ENCODE data around the gene FBXO42.

FBXO42 gene

GRCh38 chr1:16321176-16321867, 31.0 kb downstream of the FBXO42 start:
- FAIRE-seq, result no peak

- no peak for FAIRE-seq
These were observed 33.7 kb downstream of the FBXO42 start for GRCh38 chr1:16318555-16318954.

DNA sequence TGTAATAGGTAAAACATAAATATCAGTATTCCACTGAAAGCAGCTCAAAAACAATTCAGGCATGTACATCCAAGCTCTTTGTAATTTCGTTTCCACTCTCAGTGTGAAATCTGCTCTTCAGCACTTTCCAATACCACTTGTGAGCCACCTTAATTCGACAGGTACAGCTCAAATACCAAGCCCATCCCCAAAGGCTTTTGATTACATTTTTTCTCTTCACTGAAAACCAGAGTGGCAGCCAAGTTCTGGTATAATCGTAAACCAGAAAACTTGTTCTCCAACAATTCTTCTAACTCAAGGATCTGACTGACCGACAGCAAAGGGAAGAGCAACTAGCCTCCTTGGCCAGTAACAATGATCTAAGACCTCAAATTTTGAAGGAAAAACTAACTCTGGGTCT, 36.8 kb downstream of the FBXO42 start:
- FAIRE-seq, result no peak

GRCh38 chr1:16307222-16307621, 45.1 kb downstream of the FBXO42 start:
- no peak for FAIRE-seq

GRCh38 chr1:16302709-16303627, 49.3 kb downstream of the FBXO42 start:
- FAIRE-seq, result no peak

DNA sequence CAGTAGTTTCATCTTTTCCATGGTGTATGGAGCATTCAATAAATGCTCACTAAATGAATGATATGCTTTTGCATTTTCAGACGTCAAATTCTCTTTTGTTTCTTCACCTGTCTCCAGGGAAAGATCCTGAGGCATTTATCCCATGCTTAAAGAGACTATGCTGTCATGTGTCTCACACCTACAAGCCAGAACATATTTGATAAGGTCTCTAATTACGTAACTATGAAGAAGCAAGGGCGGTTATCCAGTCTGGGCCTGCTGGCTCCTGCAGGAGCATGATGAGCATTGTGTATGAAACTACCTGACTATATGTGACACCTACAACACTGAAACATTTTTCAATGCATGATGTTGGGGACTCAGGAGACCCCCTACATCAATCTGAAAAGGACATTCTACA, 51.8 kb downstream of the FBXO42 start:
- no peak for FAIRE-seq

DNA sequence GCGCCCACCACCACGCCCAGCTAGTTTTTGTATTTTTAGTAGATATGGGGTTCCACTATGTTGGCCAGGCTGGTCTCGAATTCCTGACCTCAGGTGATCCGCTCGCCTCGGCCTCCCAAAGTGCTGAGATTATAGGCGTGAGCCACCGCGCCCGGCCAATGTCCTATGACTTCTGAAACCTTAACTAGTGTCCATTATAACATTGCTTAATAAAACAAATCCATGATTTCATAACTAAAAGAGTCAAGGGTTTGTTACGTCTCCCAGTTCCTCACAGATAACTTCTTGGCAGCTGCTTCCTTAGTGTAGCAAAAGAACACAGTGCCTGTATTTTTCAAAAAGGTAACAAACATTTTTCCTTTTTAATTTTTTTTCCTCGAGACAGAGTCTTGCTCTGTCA, 53.6 kb downstream of the FBXO42 start:
- FAIRE-seq, result no peak

DNA sequence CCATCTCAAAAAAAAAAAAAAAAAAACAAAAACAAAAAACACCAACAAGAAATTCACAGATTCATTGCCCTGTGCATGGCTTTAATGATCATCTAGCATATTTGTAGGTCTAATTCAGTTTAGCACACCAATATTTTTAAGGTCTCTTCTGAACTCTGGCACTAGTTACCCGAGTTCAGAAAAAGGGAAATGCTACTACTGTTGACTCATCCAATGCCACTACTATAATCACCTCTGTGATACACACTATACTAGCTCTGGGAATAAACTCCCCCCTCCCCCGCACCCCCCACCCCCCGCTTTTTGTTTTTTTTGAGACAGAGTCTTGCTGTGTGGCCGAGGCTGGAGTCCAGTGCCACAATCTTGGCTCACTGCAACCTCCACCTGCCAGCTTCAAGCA, 55.6 kb downstream of the FBXO42 start:
- no peak for FAIRE-seq

GRCh38 chr1:16294219-16295212, 57.8 kb downstream of the FBXO42 start:
- FAIRE-seq, result no peak

GRCh38 chr1:16293538-16293937, 58.7 kb downstream of the FBXO42 start:
- no peak for FAIRE-seq

DNA sequence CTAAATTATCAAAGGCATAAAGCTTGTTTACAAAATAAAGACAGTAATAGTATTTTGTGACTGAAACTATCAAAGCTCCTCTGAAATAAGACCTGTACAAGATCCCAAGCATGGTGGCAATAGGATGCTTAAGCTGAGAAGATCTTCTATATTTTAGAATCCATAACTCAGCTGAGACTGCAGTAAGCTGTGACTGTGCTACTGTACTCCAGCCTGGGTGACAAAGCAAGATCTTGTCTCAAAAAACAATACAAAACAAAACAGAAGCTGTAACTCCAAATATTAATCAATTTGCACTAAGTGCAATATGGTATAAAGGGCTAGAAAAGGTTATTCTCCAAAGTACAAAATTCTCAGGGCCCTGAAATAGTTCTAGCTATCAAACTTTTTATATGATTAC, 59.5 kb downstream of the FBXO42 start:
- FAIRE-seq, result no peak

DNA sequence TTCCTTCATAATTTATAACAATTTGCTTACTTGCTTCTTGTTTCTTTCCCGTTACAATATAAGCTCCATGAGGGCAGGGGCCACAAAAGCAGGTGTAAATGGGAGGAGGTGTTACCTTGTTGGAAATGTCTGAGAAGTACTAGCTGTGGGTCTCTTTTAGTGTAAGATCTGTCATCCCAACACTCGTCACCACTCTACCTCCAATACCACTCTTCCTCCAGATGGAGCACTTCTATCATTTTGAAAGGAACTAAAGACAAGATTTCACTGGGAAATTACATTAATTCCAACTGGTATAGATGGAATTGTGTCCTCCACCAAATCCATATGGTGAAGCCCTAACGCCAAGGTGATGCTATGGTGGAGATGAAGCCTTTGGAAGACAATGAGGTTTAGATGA, 62.3 kb downstream of the FBXO42 start:
- no peak for FAIRE-seq

GRCh38 chr1:16286122-16286521, 66.2 kb downstream of the FBXO42 start:
- no peak for FAIRE-seq

DNA sequence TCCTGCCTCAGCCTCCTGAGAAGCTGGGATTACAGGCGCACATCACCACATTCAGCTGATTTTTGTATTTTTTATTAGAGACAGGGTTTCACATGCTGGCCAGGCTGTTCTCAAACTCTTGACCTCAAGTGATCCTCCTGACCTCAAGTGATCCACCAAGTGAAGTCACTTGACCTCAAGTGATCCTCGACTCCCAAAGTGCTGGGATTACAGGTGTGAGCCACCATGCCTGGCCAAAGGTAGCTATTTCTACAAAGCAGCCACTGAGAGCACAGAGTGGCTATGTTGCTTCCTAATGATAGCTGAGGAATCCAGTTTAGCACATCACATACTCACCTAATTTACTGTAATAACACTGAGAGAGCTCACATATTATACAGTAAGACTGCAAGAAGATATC, 70.5 kb downstream of the FBXO42 start:
- no peak for FAIRE-seq

- FAIRE-seq, result no peak
These were observed 73.1 kb downstream of the FBXO42 start for GRCh38 chr1:16279186-16279585.

DNA sequence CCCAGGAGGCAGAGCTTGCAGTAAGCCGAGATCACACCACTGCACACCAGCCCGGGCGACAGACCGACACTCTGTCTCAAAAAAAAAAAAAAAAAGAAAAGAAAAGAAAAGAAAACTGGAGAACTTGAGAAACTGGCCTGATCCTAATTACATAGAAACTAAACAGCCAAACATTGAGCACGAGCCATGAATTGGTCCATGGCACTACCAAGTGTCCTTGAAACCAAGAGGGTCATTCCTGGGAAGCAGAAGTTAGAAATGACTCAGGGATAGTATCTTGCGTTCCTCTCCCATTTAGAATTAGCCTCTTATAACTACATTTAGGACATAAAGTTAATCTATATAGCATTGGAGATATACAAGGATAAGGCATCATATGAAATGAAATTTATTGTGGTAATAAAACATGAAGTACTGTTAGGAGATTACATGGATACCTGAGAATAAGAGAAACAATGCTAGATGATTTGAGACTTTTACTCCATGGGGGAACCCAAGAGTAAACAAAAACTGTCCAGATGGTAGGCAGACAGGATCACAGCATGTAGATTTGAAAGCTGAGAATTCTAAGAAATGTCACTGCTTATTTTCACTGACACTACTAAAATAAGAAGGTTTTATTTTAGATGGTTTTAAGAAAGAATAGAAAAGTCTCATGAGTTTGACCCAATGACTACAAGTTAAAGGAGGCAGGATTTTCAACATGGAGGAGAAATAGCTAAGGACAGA, 75.8 kb downstream of the FBXO42 start:
- no peak for FAIRE-seq

- no peak for FAIRE-seq
These were observed 76.7 kb downstream of the FBXO42 start for GRCh38 chr1:16275591-16275990.

- FAIRE-seq, result no peak
These were observed 84.5 kb downstream of the FBXO42 start for GRCh38 chr1:16267690-16268180.

GRCh38 chr1:16266411-16267118, 85.7 kb downstream of the FBXO42 start:
- no peak for FAIRE-seq

- FAIRE-seq, result no peak
These were observed 90.2 kb downstream of the FBXO42 start for GRCh38 chr1:16262067-16262466.

GRCh38 chr1:16260814-16261213, 91.5 kb downstream of the FBXO42 start:
- FAIRE-seq, result no peak
